NCI-H2227 treated with DMSO at 0.1 percent for 48 hours (cell line): ENCODE data around the gene PHKG1.
"Not testable (repeated sequence)": the region's sequence is repeated elsewhere in the genome, so short reads cannot be mapped to it uniquely, and the experiment has no call there.

Source experiments
- DNase-seq: peaks from one replicate; lab custom pipeline; 2025; lab: John Stamatoyannopoulos, UW

The PHKG1 gene

DNA sequence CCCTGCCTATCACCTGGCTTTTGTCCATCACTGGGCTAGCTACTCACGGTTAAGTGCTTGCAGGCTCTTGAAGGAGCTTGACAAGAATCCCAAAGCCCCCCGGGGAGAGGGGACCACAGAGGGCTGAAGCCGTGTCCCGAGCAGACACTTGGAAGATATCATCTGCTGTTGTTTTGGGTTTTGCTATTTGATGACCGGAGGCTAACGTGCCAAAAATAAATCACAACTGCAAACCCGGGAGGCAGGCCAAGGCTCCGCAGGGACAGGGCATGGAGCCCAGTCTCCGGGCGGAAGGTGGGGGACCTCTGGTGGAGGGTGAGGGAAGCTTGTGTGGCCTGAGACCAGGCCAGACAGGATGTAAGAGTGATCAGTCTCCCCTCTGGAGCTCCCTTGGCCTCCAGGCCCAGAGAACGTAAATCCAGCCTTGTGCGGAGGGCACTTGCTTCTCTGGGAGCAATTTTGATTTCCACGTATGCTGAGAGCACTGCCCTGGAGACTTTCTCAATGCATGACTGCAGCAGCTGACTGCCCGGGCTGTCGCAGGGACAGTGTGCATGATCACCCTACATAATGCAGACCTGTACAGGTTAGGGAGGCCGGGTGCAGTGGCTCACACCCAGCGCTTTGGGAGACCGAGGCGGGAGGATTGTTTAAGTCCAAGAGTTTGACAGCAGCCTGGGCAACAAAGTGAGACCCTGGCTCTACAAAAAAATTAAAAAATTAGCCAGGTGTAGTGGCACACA is at the start of gene PHKG1:
TSS of gene PHKG1 (minus strand) at position 164 of the 743 bp plus-strand sequence. CDS start 4,011 bp downstream, outside the sequence.
- no peak for DNase-seq

DNA sequence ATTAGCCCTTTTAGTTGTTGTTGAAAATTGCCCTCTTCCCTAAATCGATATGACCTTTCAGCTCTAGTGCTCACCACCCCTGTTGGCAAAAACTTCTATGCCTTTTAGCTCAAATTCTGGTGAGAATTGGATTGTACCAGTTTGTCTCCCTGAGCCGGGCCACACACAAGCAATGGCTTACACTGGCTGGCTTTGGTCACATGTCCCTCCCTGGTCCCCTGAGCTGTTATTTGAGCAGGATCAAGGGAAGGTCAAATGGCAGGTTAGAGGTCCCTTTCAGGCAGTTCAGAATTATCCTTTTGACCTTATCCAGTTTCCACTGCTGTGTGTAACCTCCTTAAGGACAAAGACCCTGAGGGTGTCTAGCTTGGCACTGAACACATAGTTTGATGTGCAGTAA is 38.3 kb upstream of the PHKG1 start:
- DNase-seq: not testable (repeated sequence)

DNA sequence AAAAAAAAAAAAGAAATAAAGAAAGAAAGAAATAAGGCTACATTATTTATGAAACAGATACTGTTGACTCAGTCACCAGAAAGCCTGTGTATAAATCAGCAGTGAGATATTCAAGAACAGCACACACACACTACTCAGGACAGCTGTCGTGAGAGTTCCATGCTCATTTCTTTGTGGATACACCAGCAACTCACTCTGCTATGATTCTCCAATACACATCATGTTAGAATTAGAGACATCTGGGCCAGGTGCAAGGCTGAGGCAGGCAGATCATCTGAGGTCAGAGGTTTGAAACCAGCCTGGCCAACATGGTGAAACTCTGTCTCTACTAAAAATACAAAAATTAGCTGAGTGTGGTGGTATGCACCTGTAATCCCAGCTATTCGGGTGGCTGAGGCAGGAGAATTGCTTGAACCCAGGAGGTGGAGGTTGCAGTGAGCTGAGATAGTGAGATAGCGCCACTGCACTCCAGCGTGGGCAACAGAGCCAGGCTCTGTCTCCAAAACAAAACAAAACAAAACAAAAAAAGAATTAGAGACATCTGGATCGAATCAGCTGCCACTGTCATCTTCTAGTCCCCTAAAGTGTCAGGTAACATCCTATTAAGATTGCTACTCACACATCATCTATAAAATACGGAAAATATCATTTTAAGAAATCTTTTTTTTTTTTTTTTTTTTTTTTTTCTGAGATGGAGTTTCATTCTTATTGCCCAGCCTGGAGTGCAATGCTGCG is 34.7 kb upstream of the PHKG1 start:
- no peak for DNase-seq

DNA sequence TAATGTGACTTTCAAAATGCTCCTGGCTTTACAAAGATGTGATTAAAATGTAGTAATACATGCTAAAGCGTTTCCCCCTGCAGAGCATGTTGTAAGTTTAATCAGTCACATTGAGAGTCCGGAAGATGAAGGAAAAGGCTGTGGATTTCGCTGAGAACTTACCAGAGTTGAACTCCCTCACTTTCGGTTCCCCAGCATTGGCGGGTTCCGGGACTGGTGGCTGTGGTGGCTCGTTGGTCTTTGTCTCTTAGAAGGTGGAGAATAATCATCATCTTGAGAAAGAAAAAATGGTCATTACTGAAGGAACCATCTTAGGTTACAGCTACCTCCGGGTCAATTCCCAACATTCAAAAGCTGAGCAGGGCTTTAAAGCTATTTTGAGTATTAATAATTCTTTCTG is 33.1 kb upstream of the PHKG1 start:
- DNase-seq: no peak

DNA sequence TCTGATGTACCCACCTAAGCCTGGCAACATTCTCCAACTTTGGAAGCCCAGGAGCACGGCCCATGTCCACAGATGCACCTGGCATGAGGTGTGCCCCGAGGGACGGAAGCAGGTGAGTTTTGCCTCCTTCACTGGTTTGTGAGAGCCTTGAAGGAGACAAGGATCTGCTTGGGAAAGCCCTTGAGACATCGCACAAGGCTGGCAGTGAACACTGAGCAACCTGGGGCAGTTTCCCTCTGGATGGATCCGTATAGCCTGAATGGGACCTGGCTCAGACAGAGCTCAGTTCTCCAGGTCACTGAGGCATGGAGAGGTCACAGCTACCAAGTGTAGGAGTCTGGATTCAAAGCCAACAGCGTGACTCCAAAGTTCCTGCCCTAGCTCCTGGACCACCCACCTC is 32.2 kb upstream of the PHKG1 start:
- no peak for DNase-seq

DNA sequence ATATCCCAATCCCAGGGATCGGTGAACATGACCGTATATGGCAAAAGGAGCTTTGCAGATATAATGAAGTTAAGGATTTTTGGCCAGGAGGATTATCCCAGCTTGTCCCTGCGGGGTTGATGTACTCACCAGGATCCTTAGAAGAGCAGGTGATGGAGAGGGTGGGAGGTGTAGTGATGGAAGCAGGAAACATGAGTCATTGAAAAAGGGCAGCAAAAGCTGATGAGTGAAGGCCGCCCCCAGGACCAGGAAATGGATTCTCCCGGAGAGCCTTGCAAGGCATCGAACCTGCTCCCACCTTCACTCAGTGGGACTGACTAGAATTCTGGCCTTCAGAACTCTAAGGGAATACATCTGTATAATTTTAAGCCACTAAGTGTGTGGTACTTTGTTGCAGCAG is 28.7 kb upstream of the PHKG1 start:
- DNase-seq: no peak

DNA sequence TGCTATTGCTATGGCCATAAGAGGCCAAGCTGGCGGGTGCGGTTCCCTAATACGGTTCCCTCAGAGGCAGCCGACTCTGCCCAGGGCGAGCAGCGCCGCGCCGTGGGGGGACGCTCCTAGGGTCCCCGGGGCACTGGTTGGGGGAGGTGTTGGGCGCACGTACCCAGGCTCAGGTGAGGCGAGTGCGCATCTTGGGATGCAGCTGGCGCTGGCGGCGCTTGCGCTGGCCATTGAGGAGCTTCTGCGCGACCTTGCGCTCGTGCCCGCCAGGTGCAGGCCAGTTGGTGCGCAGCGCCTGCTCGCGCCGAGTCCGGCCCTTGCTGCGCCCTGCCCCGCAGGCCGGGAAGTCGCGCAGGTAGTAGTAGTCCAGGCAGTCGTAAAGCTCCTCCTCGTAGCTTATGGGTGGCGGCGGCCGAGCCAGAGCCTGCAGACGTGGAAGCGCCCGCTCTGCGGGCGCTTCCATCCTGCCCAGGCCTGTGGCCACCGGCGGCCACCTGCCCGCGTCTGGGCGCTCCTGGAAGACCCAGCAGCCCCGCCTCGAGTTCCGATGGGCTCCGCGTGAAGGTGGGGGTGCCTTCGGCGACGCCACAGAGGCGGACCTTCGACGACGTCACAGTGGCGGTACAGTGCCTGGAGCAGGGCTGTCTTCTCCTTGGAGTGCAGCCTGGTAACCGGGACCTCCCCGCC is 23.2 kb upstream of the PHKG1 start, which contains the start of gene NUPR2:
TSS of gene NUPR2 (minus strand) at position 566 of the 687 bp plus-strand sequence. CDS start at position 463, 103 bp downstream.
- DNase-seq: no peak

DNA sequence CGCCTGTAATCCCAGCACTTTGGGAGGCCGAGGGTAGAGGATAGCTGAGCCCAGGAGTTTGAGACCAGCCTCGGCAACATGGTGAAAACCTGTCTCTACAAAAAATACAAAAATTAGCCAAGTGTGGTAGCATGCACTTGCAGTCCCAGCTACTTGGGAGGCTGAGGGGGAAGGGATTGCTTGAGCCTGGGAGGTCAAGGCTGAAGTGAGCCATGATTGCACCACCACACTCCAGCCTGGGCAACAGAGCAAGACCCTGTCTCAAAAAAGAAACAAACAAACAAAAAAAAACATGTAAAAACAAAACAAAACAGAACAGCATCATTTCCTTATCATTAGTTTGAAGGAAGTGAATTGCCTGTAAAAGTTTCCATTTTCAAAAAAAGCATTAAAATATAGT is 19.5 kb upstream of the PHKG1 start:
- DNase-seq: not testable (repeated sequence)

DNA sequence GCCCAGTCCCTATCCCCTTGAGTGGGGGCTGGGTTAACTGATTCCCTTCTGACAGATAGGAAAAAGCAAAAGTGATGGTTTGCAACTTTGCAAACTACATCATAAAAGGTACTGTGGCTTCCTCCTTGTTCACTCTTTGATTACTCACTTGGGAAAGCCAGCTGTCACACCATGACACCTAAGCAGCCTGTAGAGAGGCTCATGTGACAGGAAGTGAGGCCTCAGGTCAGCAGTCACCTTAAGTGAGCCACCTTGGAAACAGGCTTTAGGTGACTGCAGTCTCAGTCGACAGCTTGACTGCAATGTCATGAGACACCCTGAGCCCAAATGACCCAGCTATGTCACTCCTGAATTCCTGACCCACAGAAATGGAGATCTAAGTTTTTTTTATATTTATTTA is 17.9 kb upstream of the PHKG1 start:
- no peak for DNase-seq

DNA sequence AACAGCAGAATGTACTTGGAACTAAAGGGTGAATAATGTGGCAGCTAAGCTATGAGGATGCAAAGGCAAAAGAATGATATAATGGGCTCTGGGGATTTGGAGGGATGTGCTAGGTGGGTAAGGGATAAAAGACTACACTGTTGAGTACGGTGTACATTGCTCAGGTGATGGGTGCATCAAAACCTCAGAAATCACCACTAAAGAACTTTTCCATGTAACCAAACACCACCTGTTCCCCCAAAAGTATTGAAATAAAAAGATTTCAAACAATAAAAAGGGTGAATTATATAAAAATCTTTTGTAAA is 15.2 kb upstream of the PHKG1 start:
- no peak for DNase-seq

DNA sequence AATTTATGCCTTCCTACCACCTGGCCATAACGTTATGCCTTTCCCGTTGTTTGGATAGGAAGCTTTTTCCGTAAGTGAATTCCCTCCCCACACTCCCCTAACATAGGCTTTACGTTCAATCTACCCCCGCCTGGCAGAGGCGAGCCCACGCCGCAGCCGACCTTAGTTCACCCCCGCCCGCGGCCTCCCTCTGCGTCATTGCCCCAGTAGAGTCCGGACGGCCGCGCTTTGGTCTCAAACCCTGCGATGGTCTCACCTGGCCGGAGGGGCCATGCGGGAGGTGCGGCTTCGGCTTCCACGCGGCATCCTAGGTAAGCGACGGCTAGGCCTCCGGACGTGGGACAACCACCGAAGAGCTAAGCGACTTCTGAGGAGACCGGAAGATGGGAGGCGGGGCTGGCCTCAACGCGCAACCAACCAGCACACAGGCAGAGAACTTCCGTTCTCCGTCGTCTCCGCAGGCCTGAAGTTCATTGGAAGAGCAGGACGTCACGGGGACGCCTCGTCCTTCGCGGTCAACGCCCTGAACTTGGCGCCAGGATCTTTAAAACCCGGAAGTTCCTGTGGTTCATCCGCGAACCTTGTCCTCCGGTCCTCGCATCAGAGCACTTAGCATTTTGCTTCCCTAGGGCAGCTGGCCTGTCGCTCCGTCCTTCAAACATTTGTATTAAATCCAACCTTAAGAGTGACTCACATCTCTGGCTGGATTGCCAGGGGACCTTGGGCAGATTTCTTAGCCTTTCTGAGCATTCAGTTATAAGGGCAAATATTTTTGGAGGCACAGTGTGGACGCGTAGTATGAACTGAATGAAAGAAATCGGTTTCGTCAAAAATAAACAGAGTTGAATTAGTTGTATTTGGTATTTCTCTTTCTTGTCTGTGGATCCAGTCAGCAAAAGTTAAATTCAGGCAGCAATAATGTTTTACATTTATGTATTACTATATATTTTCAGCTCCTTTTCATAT is 13.6 kb upstream of the PHKG1 start, which contains the start of gene CHCHD2:
TSS of gene CHCHD2 (minus strand) at position 369 of the 966 bp plus-strand sequence. CDS start at position 306, 63 bp downstream.
- DNase-seq: peak; percentile 95

DNA sequence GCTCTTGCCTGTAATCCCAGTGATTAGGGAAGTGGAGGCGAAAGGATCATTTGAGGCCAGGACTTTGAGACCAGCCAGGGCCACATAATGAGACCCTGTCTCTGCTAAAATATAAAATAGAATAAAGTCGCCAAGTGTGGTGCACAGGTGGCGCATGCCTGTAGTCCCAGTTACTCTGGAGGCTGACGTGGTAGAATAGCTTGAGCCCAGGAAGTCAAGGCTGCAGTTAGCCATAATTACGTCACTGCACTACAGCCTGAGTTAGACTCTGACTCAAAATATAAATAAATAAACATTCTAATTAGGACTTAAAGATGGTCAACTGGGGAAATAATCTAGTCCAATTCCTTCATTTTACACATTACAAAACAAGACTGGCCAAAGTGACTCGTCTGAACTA is 12.8 kb upstream of the PHKG1 start:
- no peak for DNase-seq

DNA sequence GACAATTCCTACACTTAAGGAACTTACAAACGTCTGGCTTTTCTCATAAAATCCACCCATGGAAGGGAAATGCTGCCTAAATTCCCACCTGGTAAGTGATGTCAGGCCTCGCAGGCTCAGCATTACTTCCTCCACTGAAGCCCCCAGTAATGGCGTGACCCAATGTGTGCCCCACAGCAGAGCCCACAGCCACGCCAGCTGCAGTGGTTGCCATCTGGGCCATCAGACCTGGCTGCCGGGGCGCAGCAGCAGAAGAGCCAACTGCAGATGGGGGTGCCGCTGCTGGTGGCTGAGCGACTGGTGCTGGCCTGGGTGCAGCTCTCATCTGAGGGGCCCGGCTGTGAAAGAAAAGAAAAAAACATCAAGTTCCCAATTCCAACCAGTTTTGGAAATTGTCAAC is 11.4 kb upstream of the PHKG1 start:
- not testable (repeated sequence) for DNase-seq

DNA sequence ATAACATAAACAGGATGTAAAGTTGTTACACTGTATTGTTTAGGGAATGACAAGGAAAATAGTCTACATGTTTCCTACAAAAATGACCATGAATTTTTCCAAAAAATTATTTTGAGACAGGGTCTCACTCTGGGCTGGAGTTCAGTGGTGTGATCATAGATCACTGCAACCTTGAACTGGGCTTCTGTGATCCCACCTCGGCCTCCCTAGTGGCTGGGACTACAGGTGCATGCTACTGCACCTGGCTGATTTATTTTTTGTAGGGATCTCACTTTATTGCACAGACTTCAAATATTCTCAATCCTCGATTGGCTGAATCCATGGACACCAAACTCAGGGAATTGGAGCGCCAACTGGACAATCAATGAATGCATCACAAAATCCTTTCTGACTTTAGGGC is 6.9 kb upstream of the PHKG1 start:
- no peak for DNase-seq

DNA sequence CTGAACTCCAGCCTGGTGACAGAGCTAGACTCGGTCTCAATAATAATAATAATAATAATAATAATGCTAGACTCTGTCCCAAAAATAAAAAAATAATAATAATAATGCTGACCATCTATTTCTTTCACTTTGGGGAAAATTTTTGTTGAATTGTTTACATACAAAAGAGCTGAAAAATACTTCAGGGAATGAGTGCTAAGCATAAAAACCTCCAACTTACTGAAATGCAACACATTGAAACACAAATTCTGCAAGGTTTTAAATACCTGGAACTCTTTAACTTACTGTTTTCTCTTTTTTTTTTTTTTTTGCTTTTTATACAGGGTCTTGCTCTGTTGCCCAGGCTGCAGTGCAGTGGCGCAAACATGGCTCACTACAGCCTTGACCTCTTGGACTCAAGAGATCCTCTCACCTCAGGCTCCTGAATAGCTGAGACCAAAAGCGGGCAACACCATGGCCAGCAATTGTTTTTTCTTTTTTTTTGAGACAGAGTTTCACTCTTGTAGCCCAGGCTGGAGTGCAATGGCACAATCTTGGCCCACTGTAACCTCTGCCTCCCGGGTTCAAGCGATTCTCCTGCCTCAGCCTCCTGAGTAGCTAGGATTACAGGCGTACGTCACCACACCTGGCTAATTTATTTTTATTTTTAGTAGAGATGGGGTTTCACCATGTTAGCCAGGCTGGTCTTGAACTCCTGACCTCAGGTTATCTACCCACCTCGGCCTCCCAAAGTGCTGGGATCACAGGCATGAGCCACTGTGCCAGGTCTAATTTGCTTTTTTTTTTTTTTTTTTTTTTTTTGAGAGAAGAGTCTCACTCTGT is 5.6 kb upstream of the PHKG1 start:
- not testable (repeated sequence) for DNase-seq

DNA sequence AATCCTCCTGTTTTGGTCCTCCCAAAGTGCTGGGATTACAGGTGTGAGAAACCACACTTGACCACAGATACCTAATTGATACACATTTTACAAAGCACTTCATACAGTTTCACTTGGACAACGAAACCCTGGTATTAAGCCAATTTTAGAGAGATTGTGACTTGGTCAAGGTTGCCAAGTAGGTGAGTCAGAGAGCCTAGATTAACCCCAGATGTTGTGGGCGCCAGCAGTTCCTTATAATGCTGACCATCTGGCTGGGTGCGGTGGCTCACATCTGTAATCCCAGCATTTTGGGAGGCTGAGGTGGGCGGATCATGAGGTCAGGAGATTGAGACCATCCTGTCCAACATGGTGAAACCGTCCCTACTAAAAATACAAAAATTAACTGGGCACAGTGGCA is 4.9 kb upstream of the PHKG1 start:
- no peak for DNase-seq

DNA sequence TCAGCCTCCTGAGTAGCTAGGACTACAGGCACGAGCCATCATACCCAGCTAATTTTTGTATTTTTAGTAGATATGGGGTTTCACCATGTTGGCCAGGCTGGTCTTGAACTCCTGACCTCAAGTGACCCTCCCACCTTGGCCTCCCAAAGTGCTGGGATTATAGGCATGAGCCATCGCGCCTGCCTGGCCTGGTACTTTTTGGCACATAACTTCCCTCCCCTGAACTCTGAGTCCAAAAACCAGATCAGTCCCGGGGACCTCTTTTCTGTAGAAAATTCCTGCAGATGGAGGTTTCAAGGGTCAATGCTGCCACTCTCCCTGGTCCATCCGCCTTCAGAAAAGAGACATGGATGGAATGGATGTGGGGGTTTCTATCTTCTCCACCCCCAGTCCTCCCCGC is 364 bp downstream of the PHKG1 start:
- not testable (repeated sequence) for DNase-seq

DNA sequence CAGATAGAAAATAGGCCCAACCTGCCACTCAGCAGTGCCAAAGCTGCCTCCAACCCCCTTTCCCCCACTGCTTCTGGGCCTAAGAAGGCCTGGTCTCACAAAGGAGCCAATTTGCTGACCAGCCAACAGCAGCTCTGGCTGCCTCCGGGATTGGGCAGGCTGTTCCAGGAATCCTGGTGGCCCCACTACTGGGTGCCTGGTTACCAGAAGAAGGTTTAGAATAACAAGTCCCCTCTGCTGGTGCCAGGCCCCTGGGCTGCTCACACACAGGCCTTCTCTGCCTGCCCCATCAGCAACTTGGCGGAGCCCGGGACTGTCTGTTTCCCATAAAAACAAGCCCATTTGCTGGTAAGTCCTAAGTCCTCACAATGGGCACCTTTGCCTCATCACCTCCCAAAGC is 1.2 kb downstream of the PHKG1 start:
- no peak for DNase-seq

DNA sequence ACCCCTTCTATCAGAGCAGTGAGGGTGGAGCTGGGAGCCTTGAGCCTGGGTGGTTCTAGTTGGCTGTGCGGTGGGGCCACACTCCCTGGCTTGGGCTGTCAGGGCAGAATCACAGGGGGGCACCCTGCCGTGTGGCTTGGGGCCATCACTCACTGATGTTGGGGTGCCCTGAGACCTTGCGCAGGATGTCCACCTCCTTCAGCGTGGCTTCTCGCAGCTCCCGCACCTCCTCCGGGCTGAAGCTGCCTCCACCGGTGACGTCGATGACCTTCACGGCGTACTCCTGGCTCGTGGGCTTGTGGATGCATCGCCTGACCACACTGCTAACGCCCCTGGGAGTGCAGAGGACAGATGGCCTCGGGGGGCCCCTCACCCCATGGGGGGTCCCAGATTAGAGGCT is 5.3 kb downstream of the PHKG1 start:
- DNase-seq: no peak

DNA sequence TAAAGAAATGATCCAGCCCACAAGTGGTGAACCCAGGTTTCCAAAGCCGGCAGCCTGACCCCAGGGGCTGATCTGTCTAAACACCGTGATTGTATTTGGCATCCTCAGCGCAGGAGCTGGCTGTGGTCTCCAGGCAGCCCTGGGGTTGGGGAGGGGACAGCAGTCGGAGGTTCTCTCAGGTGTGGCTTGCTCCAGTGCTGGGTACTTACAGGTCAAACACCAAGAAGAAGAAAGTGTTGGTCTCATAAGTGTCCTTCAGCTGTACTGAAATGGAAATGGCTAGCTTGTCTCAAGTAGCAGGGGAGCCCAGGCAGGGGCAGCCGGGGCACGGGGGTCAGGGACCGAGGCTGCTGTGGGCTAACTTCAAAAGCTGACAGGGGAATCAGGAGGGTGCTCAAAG is 6.0 kb downstream of the PHKG1 start:
- no peak for DNase-seq
